ENCODE measurements around the gene FBXO36. TPM values are rescaled to one million over a fixed set of nuclear protein-coding genes. Genes with fewer than 3 reads are reported as not detected.
A peak's percentile ranks its signal among the peaks of the same experiment; 100 is the strongest.
"Not testable (repeated sequence)": the region's sequence is repeated elsewhere in the genome, so short reads cannot be mapped to it uniquely, and the experiment has no call there.

The FBXO36 gene, protein sequence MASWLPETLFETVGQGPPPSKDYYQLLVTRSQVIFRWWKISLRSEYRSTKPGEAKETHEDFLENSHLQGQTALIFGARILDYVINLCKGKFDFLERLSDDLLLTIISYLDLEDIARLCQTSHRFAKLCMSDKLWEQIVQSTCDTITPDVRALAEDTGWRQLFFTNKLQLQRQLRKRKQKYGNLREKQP
- 0.60 and 0.87 TPM in 2 replicates for total RNA-seq

DNA sequence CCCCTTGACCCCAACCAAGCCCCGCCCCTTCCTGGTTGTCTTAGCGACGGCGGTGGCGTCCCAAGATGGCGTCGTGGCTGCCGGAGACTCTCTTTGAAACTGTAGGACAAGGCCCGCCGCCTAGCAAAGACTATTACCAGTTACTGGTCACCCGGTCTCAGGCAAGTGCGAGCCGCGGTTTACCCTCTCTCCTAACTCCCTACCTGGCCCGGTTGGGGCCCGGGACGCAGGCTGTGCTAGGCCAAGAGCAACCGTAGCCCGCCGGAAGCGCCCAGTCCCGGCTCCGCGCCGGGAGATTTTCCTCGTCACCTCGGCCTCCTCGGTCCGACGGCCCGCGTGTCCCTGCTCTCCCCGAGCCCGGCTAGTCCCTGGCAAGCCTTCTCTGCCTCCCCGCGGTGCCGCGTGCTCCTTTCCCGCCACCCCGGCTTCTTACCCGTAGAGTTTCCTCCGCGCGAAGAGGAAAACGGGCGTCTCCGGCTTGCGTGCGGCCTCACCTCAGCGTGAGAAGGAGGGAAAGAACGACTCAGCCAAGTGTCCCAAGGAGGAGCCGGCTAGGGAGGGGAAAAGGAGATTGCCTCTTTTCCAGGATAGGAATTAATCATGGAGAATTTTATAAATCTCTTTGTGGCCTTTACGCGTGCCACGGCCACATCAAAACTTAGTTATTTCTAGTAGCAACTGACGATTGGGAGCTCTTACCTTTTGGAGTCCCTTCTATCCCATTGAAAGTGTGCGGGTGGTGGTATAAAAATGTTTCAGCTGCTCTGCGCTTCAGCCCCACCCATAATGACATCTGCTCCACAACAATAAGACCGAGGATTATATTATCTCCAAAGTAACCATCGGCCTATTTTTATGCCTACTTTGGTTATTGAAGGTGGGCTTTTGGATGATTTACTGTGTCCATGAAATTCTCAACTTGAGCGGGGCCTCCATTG, at the start of gene FBXO36:
TSS of gene FBXO36 (plus strand) at position 55 of the 938 bp plus-strand sequence. CDS start at position 66, 11 bp downstream.
- peak; percentile 34 to 63 for DNase-seq (ENCODE audit: low read depth in 2 of 2)

DNA sequence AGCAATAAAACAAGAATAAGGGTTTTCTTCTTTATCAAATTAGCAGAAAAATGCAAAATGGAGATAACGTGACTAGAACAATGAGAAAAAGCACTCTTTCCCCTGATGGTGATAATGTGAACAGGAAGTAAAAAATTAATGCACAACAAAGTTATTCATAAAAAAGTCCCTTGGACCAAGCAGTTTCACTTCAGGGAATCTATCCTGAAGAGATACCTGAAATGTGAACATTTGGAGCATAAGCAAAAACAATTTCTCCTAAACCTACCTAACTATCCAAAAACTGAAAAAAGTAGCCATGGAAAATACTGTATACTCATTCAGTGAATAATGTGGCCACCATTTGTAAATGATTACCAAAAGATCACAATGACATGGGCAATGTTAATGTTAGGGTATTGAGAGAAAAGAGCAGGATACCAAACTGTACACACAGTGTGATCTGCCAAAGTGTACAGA, 49.2 kb upstream of the FBXO36 start:
- peak; percentile 23 to 36 for DNase-seq (ENCODE audit: low read depth in 2 of 2)

DNA sequence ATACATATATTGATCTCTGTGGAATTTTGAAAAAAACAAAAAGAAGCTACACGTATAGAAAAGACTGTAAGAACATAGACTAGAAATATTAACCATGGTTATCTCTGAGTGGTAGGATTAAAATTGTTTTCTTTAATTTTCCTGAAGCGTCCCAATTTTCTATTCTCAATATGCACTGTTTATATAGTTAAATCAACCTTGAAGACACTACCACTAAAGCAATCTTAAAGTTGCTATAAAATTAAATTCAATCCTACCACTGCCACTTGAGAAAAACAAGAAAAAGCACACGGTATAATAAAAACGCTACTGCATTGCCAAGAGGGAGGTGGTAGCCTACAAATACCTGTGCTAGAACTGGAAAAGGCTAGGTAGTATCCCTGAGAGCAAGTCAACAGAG, 47.7 kb upstream of the FBXO36 start:
- DNase-seq (ENCODE audit: low read depth in 2 of 2): no peak

DNA sequence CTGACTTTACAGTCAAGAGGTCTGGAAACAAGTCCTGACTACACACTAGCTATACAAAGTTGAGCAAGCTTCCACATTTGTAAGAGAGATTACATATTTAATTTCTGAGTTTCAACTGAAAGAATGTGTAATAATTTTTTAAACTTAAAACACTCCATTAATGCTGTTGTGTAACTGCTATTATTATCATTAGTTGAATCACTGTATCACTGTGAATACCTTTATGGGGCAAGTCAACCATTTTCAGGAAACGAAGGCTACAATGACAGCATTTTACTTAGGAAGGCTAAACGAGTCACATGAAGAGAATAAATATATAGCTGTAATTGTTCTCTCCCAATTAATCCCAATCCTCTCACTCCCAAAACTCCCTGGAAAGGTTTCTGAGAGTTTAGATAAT, 46.8 kb upstream of the FBXO36 start:
- DNase-seq (ENCODE audit: low read depth in 2 of 2): no peak

DNA sequence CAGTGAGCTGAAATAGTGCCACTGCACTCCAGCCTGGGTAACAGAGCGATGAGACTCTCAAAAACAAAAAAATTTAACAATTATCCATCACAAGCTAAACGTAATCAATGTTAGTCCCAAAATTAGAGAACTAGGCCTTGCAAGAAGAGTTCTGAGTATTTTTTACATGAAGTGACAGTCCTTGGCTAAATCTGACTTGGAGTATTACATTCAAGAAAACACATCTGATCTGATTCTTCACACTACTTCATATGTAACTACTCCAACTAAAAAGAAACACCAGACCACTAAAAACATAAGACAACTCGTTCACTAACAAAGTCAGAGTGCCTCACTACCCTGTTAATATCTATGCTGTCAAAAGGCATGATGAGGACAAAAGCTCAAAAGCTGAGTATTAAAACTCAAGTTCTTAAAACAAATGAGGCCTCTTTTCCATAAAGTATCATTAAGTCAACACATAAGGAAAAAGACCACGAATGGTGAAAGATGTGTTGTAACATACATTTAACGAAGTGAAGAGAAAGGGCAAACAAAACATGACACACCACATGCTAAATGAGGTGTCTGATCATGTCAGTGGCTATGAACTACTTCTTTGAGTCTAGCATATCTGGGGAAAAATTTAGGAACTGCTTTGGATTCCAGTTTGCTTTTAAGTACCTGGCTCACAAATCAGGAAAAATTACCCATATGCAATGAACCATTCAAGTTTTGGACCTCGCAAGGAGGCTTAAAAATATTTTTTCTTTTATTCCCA, 42.9 kb upstream of the FBXO36 start:
- no peak for DNase-seq (ENCODE audit: low read depth in 2 of 2)

DNA sequence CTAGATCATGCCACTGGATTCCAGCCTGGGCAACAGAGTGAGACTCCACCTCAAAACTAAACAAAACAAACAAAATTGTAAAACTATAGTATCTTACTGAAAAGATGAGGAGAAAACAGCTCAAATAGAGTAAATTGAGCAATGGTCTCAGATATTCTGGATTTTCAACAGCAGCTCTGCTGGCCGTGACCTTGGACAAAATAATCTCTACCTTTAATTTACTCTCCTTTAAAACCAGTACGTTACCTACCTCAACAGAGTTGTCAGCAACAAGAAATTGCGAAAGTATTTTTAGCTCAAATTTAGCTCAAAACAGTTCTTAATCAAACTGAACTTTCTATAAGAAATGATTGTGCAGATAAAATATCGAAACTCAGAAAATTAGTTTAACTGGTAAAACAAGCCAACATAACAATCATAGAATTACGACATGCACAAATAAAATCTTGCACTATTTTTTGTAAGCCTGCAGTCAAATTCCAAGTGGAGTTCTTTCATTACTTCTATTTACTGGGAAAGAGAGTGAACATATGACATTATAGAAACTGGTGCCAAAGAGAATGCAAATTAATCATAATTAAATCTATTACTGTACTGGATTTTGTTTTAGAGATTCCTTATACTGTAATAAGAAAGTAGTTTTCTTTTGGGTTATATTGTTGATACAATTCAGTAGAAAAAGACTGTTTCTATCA, 41.3 kb upstream of the FBXO36 start:
- DNase-seq (ENCODE audit: low read depth in 2 of 2): no peak

DNA sequence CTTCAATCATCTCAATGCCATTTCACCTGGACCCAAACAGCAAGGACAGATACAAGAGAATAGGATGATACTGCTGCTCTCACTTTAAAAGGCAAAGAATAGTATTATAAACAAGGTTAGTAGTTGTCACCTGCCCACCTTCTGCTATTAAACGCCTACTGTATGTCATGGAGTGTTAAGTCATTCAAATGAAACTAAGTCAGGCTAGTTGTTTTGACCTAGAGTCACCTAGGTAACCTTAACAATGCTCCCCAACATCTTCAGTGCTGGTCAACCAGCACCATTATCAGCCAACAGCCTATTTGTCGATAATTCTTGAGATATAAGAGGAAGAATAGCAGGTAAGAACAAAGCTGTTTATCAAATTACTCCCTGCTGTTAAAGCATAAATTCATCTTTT, 39.7 kb upstream of the FBXO36 start:
- no peak for DNase-seq (ENCODE audit: low read depth in 2 of 2)

DNA sequence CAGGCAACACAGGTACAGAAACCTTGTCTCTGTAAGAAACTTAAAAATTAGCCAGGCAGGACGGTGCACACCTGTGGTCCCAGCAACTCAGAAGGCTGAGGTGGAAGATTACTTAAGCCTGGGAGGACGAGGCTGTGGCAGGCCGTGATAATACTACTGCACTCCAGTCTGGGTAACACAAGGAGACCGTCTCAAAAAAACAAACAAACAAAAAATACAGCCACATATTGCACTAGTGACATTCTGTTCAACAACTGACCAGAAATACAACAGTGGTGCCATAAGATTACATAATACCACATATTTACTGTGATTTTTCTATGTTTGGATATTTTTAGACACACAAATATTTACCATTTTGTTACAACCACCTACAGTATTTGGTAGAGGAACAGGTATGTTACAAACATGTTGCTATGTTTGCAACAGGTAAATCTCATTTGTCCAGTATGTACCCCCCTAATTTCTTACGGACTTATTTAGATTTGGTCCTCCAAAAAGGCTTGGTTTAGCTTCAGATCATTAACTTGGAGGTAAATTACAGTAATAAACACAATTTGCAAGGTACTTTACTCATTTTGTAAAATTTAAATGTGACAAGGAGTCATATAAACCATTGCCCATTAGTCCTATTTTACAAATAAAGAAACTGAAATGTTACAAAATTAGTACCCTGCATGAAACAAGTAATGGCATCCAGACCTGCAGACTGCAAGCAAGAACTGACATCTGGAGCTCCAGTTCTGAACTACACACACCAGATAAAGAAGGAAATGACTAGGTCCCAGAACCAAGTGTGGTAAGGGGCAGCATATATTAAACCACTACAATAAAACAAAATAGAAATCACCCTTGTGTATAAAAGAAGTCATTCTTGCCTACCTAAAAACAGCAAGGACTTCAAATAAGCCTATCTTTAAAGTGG, 37.3 kb upstream of the FBXO36 start:
- no peak for DNase-seq (ENCODE audit: low read depth in 2 of 2)

DNA sequence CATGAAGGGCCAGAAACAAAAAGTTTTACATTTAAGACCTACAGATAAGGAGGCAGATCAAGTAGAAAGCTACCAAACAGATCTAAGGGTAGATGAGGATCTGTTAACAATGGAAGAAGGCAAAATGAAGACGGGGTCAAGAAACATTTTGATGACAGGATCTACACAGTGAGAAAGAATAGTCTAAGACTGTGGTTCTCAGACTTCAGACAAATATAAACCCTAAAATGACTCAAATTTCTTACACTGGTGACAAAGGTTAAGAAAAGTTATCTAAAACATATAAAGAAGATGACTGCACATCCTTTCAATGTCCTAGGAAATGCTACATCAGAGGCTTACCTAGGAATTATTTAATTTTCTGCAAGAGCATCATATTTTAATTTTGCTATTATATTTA, 34.9 kb upstream of the FBXO36 start:
- DNase-seq (ENCODE audit: low read depth in 2 of 2): no peak

DNA sequence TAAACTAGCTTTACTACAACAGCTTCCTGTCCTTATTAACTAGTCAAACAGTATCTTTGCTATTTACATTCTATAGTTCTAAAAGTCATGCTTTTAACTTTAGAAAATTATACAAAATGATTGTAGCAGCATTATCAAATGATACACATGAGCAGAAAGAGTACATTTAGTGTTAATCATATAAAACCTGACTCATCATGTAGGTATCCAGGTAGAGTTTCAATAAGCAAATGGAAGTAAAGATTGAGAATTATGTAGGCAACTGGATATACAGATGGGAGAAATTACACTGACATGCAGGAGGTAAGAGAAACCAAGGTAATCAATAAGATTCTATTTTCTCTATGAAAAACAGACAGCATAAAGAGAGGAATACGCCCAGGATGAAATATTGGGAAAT, 34.3 kb upstream of the FBXO36 start:
- no peak for DNase-seq (ENCODE audit: low read depth in 2 of 2)

DNA sequence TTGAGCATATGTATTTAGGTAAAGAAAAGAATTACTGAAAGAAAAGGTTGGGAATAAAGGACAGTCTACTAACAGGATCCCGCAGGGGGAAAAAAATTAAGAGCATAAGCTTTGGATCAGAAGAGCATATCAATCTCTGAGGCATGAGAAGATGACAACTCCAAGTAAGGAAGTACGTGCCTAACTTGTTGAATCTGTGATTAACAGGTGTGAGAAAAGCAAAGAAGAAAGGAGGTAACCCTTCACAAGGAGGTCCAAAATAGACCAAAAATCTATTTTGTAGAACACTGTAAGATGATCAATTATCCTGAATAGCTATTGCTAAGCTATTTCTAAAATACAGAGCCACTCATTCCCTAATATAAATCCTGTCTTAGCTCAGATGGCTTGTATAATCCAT, 33.3 kb upstream of the FBXO36 start:
- no peak for DNase-seq (ENCODE audit: low read depth in 2 of 2)

DNA sequence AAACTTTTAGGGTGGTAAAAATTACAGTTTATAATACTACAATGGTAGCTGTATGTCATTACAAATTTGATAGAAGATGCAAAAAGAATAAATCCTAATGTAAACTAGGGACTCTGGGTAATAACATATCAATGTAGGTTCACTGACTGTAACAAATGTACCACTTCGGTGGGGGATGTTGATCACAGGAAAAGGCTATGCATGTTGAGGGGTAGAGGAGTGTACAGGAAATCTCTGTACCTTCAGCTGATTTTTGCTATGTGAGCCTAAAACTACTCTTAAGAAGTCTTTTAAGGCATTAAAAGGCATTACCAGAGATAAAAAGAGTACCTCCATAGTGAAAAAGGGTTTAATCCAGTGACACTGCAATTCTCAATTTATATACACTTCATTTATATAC, 25.4 kb upstream of the FBXO36 start:
- DNase-seq (ENCODE audit: low read depth in 2 of 2): no peak

DNA sequence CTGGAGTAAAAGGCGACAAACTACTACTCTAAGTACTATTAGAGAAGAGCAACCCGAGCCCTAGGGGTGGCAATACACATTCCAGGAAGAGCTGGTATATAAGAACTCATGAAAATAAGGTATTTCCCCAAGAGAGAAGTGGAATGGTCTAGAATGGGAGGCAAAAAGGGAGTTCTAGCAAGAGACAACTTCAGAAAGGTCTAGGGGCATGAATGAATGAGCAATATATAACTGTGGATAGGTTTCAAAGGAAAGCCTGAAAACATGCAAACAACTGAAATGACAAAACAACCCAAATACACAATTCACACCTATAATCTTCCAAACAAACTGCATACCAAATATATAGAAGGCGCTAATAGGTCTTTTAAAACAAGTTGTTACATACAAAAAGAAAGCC, 22.7 kb upstream of the FBXO36 start:
- no peak for DNase-seq (ENCODE audit: low read depth in 2 of 2)

DNA sequence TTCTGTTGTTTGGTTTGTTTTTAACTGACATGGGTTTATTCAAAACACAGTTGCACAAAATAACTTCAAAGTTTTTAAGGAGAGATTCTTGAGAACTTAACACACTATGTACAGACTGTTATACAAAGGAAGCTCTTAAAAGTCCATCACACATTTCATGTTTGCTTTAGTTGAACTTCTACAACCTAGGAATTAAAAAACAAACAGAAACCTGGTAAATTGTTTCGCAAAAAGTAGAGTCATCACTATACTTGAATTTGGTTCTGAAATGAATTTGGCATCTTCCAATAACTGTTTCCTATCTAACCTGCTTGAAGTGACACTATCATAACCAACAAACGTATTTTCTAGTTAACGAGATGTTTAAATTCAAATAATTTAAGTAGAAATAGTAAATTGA, 22.3 kb upstream of the FBXO36 start:
- DNase-seq (ENCODE audit: low read depth in 2 of 2): no peak

DNA sequence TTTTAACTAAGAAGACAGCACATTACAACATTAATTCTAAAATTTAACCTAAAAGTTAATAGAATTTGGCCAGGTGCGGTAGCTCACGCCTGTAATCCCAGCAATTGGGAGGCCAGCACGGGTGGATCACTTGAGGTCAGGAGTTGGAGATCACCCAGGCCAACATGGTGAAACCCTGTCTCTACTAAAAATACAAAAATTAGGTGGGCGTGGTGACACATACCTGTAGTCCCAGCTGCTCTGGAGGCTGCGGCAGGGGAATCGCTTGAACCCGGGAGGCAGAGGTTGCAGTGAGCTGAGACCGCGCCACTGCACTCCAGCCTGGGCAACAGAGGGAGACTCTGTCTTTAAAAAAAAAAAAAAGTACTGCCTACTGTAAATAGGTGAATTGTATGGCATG, 21.8 kb upstream of the FBXO36 start:
- not testable (repeated sequence) for DNase-seq (ENCODE audit: low read depth in 2 of 2)

DNA sequence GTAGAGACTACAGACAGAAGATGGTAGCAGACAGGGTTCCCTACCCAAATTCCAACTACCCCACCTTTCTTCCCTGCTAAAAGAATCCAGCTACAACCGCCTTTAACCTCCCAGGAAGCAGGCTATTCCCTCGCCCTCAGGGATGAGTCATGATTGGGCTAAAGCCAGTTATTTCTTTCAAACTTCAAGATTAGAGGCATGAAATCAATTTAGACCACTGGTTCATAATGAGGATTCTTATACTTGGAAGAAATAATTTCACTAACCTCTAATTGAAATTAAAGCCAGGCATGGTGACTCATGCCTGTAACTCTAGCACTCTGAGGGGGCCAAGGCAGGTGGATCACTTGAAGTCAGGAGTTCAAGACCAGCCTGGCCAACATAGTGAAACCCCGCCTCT, 20.5 kb upstream of the FBXO36 start:
- DNase-seq (ENCODE audit: low read depth in 2 of 2): peak in 1 of 2 donors; percentile 61

DNA sequence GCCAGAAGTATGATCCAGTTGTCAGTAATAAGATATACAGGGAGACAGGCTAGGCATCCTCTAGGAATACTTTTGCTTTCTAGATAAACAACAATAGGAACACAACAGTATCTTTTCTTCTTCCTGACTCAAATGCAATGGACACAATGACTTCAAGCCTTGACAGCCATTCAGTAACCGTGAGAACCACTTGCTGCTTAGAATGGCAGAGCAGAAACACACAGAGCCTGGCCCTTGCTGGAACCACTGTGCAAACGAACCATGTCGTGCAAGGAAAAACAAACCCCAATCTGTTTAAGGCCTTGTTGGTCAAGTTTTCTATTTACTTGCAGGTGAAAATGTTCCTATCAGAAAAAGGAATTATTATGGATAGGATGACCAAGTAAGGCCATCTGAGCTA, 19.3 kb upstream of the FBXO36 start:
- DNase-seq (ENCODE audit: low read depth in 2 of 2): no peak

DNA sequence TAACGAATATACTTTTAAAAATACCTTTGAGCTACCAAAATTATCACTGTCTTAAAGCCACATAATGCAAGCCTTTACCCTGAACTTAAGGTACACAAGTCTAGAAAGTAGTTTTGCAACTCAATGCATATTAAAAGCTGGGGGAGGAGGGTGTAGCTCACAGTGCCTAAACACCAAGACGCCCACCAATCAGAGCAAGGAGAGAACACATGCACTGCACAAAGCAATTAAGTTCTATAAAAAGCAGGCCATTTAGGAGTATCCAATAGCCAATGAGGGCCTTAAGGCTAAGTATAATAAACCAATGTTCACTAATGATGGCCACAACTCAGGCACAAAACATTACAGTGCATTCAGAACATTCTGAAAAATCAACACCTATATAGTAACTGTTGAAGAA, 16.7 kb upstream of the FBXO36 start:
- DNase-seq (ENCODE audit: low read depth in 2 of 2): no peak

DNA sequence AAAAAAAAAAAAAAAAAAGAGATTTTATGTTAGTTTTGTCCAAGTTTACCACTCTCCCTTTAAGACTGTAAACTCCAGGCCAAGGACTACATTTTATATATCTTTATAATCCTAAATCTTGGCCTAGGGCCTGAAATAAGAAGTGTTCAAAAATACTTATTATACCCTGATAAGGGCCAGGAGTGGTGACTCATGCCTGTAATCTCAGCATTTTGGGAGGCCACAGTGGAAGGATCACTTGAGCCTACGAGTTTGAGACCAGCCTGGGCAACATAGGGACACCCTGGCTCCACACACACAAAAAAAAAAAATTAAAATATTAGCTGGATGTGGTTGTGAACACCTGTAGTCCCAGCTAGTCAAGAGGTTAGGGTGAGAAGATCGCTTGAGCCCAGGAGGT, 13.2 kb upstream of the FBXO36 start:
- no peak for DNase-seq (ENCODE audit: low read depth in 2 of 2)

DNA sequence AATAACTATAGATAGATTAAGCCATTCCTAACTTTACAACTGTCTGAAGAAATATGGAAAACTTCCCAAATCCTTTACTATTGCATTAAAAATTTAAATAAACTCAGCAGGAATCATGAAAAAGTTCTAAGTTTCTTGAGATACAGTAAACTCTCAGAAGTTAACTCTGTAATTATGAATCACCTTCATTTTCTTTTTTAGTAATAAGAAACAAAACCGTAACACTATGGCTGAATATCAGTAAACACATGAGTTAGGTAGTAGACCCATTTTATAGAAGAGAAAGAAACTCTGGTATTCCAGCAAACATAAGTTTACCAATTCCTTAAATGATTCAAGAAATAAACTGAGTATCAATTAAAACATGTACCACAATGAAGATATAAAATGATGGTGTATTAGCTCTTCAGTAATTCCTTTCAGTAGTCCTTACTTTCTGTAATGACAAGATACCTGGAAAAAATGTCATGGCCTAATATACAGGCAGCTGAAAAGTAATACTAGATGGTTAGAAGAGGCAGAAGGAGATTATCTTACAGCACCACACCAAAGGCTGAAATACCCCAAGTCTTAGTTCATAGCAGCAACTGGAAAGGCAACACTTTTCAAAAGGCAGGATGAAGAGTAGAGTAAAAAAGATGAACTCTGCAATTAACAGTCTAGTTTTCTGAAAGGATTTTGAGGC, 12.0 kb upstream of the FBXO36 start:
- no peak for DNase-seq (ENCODE audit: low read depth in 2 of 2)
